HG02970 (cell line): ENCODE results near the gene TMEM43.

Source experiments
- ATAC-seq: cut with Tn5 transposase; IDR thresholded peaks from one replicate; pipeline ENCODE4 v1.9.1; 2021; ENCODE audit warnings: mild to moderate bottlenecking, moderate library complexity, moderate number of reproducible peaks; ENCODE audit not compliant: unreplicated experiment, low FRiP score

Gene TMEM43

DNA sequence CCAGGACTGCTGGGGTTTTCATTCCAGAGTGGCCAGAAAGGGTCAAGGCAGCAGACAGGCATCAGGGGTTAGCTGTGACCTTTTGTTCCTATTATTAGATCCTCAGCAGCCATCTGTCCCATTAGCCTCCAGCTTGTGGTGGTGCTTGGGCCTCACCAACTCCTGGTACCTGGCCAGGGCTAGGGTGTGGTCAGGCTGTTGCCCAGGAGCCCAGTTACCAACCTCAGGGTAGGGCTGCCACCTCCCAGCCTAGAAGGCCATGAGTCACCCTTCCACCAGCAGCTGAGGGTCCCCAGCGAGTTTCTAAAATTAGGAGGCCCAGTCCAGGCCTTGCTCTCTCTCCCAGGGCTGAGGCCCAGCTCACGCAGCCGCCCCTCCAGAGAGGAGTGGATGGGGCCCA, 12.2 kb downstream of the TMEM43 start:
- ATAC-seq: no peak

GRCh38 chr3:14137445-14137844, 12.6 kb downstream of the TMEM43 start:
- no peak for ATAC-seq

DNA sequence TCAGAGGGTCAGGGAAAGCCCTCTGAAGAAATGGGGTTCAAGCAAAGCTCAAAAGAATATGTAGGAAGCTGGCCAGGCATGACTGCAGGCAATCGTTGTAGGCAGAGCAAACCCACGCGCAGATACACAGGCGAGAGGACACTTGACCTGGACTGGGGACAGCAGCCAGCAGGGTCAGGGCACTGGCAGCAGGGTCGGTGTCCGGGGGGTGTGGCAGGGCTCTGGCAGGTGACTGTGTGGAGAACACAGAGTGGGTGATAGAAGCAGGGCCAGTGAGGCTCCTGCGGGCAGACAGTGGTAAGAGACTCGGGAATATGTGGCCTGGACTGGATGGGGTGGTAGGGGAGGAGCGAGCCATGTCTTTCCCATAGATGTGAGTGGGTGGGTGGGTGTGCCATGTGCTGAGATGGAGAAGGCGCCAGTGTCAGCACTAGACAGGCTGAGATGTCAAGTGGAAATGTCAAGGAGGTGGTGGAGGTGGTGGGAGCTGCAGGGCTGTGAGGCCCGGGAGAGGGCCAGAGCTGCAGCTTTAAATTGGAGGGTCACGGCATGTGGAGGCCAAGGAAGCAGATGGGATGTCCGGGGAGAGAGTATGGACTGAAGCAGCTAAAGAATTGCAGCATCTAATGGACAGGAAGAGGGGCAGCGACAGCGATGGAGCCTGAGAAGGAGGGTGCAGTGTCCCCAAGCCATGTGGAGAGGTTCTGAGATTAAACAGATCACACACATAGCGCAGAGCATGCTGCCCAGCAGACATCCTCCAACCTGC, 13.4 kb downstream of the TMEM43 start:
- ATAC-seq: no peak

GRCh38 chr3:14138878-14139655, 14.2 kb downstream of the TMEM43 start:
- ATAC-seq: no peak

DNA sequence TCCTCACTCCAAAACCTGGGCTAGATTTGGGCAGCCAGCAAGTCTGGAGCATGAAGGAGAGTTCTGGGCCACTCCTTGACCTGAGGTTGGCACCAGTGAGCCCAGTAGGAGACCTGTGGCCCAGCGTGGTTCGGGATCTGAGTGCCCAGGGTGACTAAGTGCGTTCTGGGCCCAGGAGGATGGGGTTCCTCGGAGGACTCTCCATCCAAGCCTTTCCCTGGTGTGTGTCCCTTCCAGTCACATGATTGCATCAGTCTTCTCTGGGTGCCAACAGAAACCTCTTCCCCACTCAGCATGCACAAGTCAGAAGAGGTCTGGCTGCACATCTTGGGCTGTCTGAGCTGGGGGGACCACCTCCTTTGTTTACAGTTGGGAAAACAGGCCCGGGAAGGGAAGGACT, 14.9 kb downstream of the TMEM43 start:
- no peak for ATAC-seq

DNA sequence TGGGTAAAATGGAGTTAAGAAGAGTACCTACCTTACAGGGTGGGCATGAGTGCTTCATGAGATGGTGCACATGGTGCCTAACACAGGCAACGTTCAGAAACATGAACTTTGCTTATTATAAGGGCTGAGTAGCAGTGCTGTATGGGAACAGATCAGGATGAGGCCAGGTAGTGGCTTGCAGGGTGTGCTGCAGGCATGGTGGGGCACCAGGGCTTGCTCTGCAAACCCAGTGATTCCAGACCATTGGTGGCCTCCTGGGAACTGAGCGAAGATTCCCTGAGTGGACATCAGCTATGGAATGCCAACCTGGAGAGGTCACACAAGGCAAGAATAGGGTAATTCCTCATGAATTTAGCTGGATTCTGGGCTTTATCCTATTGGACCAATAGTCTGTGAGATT, 15.8 kb downstream of the TMEM43 start:
- no peak for ATAC-seq

GRCh38 chr3:14141144-14141543, 16.3 kb downstream of the TMEM43 start:
- no peak for ATAC-seq

- ATAC-seq: no peak
Observed at GRCh38 chr3:14141602-14142341, 16.9 kb downstream of the TMEM43 start.

- ATAC-seq: no peak
Observed at GRCh38 chr3:14142567-14143270, 17.9 kb downstream of the TMEM43 start.

DNA sequence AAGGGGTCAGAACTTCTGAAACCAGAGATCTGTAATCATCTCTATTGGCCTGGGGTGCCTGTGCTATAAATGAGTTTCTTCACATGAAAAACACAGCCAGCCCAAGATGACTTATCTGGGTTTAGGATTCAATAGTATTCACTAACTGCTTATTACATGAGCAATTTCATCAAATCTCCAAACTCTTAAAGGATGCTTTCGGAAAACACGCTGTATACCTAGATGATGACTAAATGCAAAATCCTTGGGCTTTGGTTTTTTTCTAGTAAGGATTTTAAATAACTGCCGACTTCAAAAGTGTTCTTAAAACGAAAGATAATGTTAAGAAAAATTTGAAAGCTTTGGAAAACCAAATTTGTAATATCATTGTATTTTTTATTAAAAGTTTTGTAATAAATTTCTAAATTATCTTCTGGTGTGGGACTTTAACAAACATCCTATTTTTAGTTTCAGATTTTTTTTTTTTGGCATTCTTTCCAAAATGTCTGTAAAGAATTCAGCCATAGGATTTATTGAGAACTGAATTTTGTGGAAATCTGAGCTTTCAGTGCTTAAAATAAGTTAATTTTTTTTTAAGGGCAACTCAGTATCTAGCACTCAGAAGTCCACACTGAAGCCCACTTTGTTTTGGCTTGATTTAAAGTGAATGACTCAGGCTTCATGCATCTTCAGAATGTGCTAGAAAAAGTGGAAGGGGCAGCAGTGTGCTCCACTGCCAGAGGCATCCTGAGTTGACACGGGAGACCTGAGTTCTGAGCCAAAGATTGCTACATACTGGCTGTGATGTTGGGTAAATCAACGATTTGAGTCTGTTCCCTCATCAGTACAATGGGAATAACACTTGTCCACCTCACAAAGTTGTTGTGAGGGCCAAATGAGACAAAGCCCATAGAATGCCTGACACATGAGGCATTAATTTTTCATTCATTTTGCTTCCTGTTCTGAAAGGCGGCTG, 18.7 kb downstream of the TMEM43 start:
- no peak for ATAC-seq

GRCh38 chr3:14144423-14145075, 19.7 kb downstream of the TMEM43 start:
- ATAC-seq: peak; percentile 80

DNA sequence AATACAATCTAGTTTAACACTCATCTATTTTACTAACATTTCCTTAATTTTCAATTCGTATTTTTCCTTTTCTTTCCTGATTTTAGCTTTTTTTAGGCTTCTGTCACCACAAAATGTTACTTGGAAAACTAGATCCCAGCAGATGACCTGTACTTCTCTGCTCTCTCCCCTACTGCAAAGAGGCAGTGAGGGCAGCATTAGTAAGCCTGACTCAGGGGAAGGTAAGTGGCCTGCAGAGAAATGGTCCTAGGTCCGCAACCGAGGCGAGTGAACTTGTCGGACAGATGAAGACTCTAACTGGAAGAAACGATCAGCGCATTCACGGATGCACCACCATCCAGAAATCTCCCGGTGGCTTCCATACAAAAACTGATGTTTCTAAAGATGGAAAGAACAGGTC, 20.4 kb downstream of the TMEM43 start:
- no peak for ATAC-seq

GRCh38 chr3:14145670-14146380, 21.0 kb downstream of the TMEM43 start:
- ATAC-seq: no peak

GRCh38 chr3:14146381-14147065, 21.7 kb downstream of the TMEM43 start:
- ATAC-seq: no peak

DNA sequence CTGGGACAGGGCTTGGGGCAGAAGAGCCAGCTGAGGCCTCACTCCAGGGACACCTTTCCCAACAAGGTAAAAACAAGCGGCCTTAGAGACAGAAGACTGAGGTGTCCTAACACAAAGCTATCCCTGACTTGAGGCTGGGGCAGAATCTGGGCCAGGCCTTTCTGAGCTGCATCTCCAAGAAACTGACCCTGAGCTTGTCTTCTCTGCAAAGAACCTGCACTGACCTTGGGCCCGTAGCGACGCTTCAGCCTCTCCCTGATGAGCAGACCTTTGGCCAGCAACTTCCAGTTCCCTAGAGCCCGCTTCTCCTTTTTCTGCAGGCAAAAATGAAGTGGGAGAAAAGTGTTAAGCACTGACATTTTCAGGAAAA, 22.2 kb downstream of the TMEM43 start:
- ATAC-seq: no peak

GRCh38 chr3:14147617-14148016, 22.8 kb downstream of the TMEM43 start:
- no peak for ATAC-seq

GRCh38 chr3:14148041-14148985, 23.5 kb downstream of the TMEM43 start:
- no peak for ATAC-seq
